Measurements from ENCODE around the gene SIAH1.
"Not testable (repeated sequence)": the region's sequence is repeated elsewhere in the genome, so short reads cannot be mapped to it uniquely, and the experiment has no call there.

Gene SIAH1

GRCh38 chr16:48385253-48386150 is at the start of gene SIAH1:
Gene SIAH1, minus strand, starts transcription at chr16:48385413. Its CDS starts 22,985 bp downstream, at chr16:48362428.
- DNase-seq (ENCODE audit: low read depth) = peak; percentile 58

- DNase-seq (ENCODE audit: low read depth) = peak; percentile 32
Measured at GRCh38 chr16:48434653-48435317, 49.6 kb upstream of the SIAH1 start.

- DNase-seq (ENCODE audit: low read depth) = no peak
Measured at GRCh38 chr16:48433850-48434530, 48.8 kb upstream of the SIAH1 start.

- DNase-seq (ENCODE audit: low read depth) = no peak
Measured at GRCh38 chr16:48433116-48433849, 48.1 kb upstream of the SIAH1 start.

GRCh38 chr16:48432136-48432535 is 46.9 kb upstream of the SIAH1 start:
- no peak for DNase-seq (ENCODE audit: low read depth)

DNA sequence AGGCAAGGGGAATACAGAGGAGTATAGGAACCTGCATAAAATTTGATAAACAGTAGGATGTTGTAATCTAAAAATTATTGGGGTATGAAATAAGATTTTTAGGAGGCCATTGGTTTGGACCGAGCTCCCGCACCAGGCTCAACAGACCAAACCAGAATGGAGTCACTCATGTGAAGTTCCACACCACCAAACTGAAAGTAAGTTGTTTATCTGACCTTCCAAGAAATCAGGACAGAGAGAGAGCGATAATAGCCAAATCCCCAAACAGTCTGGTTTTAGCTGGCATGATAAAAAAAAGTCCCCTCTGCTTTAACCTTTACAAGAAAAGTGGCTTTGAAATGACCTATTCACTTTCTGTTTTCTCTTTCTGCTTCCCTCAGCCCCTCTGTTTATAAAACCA is 45.7 kb upstream of the SIAH1 start:
- DNase-seq (ENCODE audit: low read depth) = no peak

DNA sequence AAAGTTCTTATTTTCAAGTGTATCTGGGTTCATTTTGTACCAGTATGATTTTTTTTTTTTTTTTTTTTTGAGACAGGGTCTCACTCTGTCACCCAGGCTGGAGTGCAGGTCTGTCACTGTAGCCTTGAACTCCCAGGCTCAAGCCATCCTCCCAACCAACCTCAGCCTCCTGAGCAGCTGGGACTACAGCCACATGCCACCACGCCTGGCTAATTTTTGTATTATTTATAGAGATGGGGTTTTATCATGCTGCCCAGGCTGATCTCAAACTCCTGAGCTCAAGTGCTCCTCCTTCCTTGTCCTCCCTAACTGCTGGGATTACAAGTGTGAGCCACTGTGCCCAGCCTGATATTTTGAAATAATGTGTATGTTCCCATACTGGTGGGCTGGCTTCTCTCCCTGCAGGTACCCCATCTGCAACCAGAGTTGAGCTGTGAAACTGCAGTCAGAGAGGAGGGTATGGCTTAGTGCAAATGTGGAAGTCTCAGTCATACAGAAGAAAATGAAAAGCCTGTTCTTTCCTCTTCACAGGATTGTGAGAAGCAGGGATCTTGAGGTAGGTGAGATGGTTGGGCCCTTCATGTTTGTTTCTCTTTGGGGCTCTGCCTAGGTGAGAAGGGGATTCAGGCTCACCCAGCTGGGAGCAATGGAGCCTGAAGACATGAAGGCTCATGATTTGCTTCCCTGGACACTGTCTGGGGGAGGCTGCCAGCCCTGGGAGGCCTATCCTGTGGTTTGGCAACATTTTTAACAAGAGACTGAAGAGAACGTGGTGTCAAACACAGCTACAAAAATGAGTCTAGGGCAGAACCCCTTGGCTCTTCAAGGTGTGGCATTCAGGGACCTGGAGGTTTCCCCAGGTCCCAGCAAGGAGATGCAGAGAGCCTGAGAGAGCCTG is 41.3 kb upstream of the SIAH1 start:
- DNase-seq (ENCODE audit: low read depth) = peak; percentile 40

GRCh38 chr16:48422537-48422936 is 37.3 kb upstream of the SIAH1 start:
- no peak for DNase-seq (ENCODE audit: low read depth)

DNA sequence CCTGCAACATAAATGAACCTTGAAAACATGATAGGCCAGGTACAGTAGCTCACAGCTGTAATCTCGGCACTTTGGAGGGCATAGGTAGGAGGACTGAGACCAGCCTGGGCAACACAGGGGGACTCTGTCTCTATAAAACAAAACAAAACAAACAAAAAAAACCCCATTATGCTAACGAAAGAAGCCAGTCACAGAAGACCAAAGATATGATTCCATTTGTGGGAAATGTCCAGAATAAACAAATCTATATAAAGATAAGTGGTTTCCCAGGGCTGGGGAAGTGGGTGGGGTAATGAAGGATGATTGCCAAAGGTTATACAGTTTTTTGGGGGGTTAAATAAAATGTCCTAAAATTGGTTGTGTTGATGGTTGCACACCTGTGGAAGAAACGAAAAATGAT is 36.5 kb upstream of the SIAH1 start:
- no peak for DNase-seq (ENCODE audit: low read depth)

DNA sequence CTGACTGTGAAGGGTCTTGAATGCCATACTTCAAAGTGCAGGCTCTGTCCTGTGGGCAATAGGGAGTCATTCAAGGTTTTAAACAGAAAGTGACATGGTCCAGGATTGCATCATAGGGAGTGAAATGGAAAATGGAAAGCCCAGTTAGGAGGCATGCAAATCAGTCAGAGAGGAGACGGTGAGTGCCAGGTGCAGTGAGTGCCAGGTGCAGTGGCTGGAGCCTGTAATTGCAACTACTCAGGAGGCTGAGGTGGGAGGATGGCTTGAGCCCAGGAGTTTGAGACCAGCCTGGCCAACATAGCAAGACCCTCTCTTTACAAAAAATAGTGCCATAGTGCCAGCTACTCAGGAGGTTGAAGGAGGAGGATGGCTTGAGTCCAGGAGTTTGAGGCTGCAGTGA is 35.2 kb upstream of the SIAH1 start:
- DNase-seq (ENCODE audit: low read depth) = no peak

DNA sequence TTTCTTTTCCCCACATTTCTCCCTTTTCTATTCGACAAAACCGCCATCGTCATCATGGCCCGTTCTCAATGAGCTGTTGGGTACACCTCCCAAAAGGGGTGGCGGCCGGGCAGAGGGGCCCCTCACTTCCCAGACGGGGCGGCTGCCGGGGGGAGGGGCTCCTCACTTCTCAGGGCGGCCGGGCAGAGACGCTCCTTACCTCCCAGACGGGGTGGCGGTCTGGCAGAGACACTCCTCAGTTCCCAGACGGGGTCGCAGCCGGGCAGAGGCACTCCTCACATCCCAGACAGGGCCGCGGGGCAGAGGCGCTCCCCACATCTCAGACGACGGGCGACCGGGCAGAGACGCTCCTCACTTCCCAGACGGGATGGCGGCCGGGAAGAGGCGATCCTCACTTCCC is 31.4 kb upstream of the SIAH1 start:
- DNase-seq (ENCODE audit: low read depth) = not testable (repeated sequence)

DNA sequence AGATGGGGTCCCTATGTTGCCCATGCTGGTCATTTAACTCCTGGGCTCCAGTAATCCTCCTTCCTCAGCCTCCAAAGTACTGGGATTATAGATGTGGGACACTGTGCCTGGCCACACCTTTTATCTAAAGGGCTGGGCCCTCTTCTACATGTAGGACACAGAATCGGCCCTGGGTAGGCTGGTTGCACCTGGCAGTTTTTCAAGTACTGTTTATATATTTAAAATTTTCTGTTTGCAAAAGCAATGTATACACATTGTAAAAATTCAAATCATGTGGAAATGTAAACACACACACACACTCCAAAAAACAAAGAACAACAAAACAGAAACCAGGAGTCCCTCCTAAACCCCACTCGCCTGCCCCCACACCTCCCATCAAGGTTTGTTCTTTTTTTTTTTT is 28.1 kb upstream of the SIAH1 start:
- no peak for DNase-seq (ENCODE audit: low read depth)

DNA sequence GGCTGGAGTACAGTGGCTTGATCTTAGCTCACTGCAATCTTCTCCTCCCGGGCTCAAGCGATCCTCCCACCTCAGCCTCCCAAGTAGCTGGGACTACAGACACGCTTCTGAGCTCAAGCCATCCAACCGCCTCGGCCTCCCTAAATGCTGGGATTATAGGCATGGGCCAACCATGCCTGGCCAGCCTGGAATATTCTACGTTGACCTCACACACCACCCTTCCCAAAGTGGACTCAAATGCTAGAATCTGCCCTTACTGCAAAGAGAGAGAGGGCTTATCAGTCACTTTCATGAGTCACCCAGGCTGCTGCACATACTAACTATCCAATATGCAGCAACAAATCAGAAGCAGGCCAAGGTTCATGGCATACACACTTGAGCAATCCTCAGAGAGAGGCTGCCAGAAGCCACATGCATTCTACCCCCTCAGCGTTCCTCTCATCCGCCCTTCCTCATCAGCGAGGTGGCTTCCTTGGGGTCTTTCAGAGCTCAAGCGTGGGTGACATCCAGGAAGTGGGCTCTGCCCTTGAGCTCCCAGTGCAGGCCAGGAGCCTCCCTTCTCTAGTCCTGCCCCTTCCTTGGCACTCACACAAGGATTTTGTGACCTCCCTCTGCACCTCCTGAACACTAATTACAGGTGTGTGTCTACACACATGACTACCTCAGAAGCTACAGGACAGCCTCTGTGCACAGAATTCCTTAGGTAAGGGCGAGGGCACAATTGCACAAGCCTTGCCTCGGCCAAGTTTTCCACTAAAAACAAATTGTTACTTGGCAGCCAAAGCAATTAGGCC is 24.8 kb upstream of the SIAH1 start:
- peak; percentile 98 for DNase-seq (ENCODE audit: low read depth)

GRCh38 chr16:48408688-48409087 is 23.5 kb upstream of the SIAH1 start:
- peak; percentile 89 for DNase-seq (ENCODE audit: low read depth)

DNA sequence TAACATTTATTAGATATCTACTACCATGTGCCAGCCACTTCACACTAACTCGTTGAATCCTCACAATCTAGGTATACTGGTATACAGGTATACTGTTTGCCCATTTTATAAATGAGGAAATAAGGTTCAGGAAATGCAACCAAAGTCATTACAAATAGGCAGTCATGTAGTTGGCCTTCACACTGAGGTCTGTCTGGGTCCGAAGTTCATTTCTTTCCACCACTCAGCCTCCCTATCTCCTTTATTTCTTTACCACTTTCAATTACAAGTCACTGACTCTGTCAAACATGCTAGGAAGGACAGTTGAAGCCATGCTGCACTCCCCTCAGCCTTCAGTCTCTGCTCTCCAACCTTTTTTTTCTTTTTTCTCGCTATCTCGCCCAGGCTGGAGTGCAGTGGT is 20.7 kb upstream of the SIAH1 start:
- DNase-seq (ENCODE audit: low read depth) = no peak

- no peak for DNase-seq (ENCODE audit: low read depth)
Measured at GRCh38 chr16:48405153-48405552, 19.9 kb upstream of the SIAH1 start.

DNA sequence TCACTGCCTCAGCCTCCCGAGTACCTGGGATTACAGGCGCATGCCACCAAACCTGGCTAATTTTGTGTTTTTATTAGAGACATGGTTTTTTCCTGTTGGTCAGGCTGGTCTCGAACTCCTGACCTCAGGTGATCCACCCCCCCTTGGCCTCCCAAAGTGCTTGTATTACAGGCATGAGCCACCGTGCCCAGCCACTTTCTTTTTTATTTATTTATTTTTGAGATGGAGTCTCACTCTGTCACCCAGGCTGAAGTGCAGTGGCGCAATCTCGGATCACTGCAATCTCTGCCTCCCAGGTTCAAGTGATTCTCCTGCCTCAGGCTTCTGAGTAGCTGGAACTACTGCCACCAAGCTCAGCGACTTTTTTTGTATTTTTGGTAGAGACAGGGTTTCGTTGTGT is 17.3 kb upstream of the SIAH1 start:
- not testable (repeated sequence) for DNase-seq (ENCODE audit: low read depth)

DNA sequence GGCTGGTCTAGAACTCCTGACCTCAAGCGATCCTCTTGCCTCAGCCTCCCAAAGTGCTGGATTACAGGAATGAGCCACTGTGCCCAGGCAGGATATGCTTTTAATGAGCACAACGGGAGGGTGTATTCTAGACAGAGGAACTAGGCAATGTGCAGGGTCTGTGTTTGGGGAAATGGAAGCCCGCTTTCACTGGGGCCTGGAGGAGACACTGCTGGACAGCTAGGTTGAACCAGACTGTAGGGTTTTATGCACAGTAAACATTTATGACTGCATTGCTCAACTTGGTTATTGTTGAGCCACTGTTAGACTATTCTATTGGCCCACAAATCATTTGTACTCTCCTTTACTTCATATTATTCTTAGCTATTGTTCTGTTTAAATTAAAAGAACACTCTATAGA is 10.2 kb upstream of the SIAH1 start:
- DNase-seq (ENCODE audit: low read depth) = no peak

DNA sequence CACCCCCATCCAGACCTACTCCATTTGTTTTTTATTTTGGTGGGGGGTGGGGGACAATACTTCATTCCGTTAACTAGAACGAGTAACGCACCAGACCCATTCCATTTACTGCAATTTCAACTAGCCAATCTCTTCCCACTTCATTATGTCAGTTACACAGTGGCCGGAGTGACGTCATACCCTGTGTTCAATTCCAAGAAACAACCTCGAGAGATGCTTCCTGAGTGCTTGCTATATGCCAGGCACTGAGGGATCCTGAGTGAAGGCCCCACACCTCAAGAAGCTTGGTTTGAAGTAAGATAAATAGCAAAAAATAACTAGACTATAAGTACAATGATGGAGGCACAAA is 9.1 kb upstream of the SIAH1 start:
- DNase-seq (ENCODE audit: low read depth) = no peak
